GM18873 (cell line): ENCODE measurements around the gene PLD1.
"Not testable (repeated sequence)": the region's sequence is repeated elsewhere in the genome, so short reads cannot be mapped to it uniquely, and the experiment has no call there.

Experiments used
- ATAC-seq: cut with Tn5 transposase; IDR thresholded peaks from one replicate; pipeline ENCODE4 v1.9.1; 2021; ENCODE audit warnings: mild to moderate bottlenecking, moderate library complexity, moderate number of reproducible peaks; ENCODE audit not compliant: unreplicated experiment, low FRiP score

PLD1 gene

GRCh38 chr3:171711461-171712170, 98.7 kb downstream of the PLD1 start:
- ATAC-seq: no peak

- ATAC-seq: no peak
These were observed 99.9 kb downstream of the PLD1 start for GRCh38 chr3:171710359-171710758.

GRCh38 chr3:171704814-171705213, 105.5 kb downstream of the PLD1 start:
- no peak for ATAC-seq

GRCh38 chr3:171704002-171704401, 106.3 kb downstream of the PLD1 start:
- no peak for ATAC-seq

GRCh38 chr3:171703144-171703543, 107.1 kb downstream of the PLD1 start:
- ATAC-seq: no peak

- no peak for ATAC-seq
These were observed 109.6 kb downstream of the PLD1 start for GRCh38 chr3:171700653-171701052.

- ATAC-seq: no peak
These were observed 110.1 kb downstream of the PLD1 start for GRCh38 chr3:171700157-171700556.

- no peak for ATAC-seq
These were observed 110.7 kb downstream of the PLD1 start for GRCh38 chr3:171699601-171700000.

GRCh38 chr3:171696805-171697204, 113.5 kb downstream of the PLD1 start:
- no peak for ATAC-seq

GRCh38 chr3:171695426-171695825, 114.9 kb downstream of the PLD1 start:
- no peak for ATAC-seq

- no peak for ATAC-seq
These were observed 115.4 kb downstream of the PLD1 start for GRCh38 chr3:171694888-171695287.

GRCh38 chr3:171692551-171692950, 117.7 kb downstream of the PLD1 start:
- ATAC-seq: not testable (repeated sequence)

GRCh38 chr3:171691485-171691884, 118.8 kb downstream of the PLD1 start:
- ATAC-seq: no peak

- no peak for ATAC-seq
These were observed 120.0 kb downstream of the PLD1 start for GRCh38 chr3:171690281-171690680.

- ATAC-seq: no peak
These were observed 121.7 kb downstream of the PLD1 start for GRCh38 chr3:171688593-171688992.

GRCh38 chr3:171688002-171688401, 122.3 kb downstream of the PLD1 start:
- no peak for ATAC-seq

GRCh38 chr3:171687581-171687980, 122.7 kb downstream of the PLD1 start:
- ATAC-seq: no peak

GRCh38 chr3:171687064-171687463, 123.2 kb downstream of the PLD1 start:
- no peak for ATAC-seq

GRCh38 chr3:171685116-171685895, 125.0 kb downstream of the PLD1 start:
- no peak for ATAC-seq

- no peak for ATAC-seq
These were observed 126.1 kb downstream of the PLD1 start for GRCh38 chr3:171684221-171684620.

- no peak for ATAC-seq
These were observed 127.5 kb downstream of the PLD1 start for GRCh38 chr3:171682743-171683142.
